OCI-LY7 (cell line): ENCODE results near the gene ATP2A2. TPM values are rescaled to one million over a fixed set of nuclear protein-coding genes. Genes with fewer than 3 reads are reported as not detected.

Source experiments
- BruUV-seq: library from RNA; stranded (reverse); fragments of 400-500 nt; replicated peaks from 2 replicates; lab custom pipeline; 2021; lab: Mats Ljungman, UMichigan
- CTCF ChIA-PET: fragments of 300-600 bp; sonication (Branson Sonifier 250); formaldehyde crosslinking; loops from one replicate; lab custom pipeline; 2022; ENCODE audit warnings: antibody characterized with exemption; ENCODE audit not compliant: unreplicated experiment; lab: Charles Lee
- POLR2A ChIA-PET: fragments of 300-600 bp; sonication (Branson Sonifier 250); formaldehyde crosslinking; loops from one replicate; lab custom pipeline; 2022; ENCODE audit warnings: antibody characterized with exemption; lab: Charles Lee
- DNase-seq: peaks from one replicate; pipeline ENCODE4 v3.0.0-alpha.2; 2015; ENCODE audit warnings: low spot score
- H2AFZ ChIP-seq: fragments of 200-600 bp; sonication (generic), shearing (Covaris generic); 2 replicates; pipeline ENCODE4 v1.6.1; 2014; ENCODE audit warnings: mild to moderate bottlenecking, antibody characterized with exemption, low read length, moderate library complexity
- H3K27ac ChIP-seq: fragments of 200-600 bp; sonication (generic); 2 replicates; pipeline ENCODE4 v1.5.1; 2014; ENCODE audit warnings: mixed run types, low read depth, mild to moderate bottlenecking, moderate library complexity, low read length, inconsistent platforms; ENCODE audit not compliant: poor library complexity, severe bottlenecking
- H3K36me3 ChIP-seq: fragments of 200-600 bp; sonication (generic); 2 replicates; pipeline ENCODE4 v1.6.1; 2014; ENCODE audit warnings: mild to moderate bottlenecking, antibody characterized with exemption, low read length, moderate library complexity, mixed read lengths; ENCODE audit not compliant: insufficient read depth
- H3K4me1 ChIP-seq: fragments of 200-600 bp; sonication (generic); 2 replicates; pipeline ENCODE4 v1.5.1; 2014; ENCODE audit warnings: mild to moderate bottlenecking, low read length; ENCODE audit not compliant: insufficient read depth, poor library complexity, severe bottlenecking
- H3K4me2 ChIP-seq: fragments of 200-600 bp; sonication (generic); 2 replicates; pipeline ENCODE4 v1.6.1; 2014; ENCODE audit warnings: mild to moderate bottlenecking, low read length
- H3K4me3 ChIP-seq: fragments of 200-600 bp; sonication (generic); 2 replicates; pipeline ENCODE4 v1.5.1; 2014; ENCODE audit warnings: mild to moderate bottlenecking, low read depth, low read length; ENCODE audit not compliant: poor library complexity, severe bottlenecking
- H3K79me2 ChIP-seq: fragments of 200-600 bp; sonication (generic); 2 replicates; pipeline ENCODE4 v1.6.1; 2016; ENCODE audit warnings: low read depth, mild to moderate bottlenecking, low read length, moderate library complexity, mixed read lengths; ENCODE audit not compliant: insufficient read depth
- H3K9me2 ChIP-seq: fragments of 200-600 bp; sonication (generic); 2 replicates; pipeline ENCODE4 v1.6.1; 2016; ENCODE audit warnings: mild to moderate bottlenecking, low read length, mixed read lengths; ENCODE audit not compliant: insufficient read depth
- H3K9me3 ChIP-seq: fragments of 200-600 bp; sonication (generic); 2 replicates; pipeline ENCODE4 v1.6.1; 2014; ENCODE audit warnings: mild to moderate bottlenecking, mixed run types, low read length, mixed read lengths
- H4K20me1 ChIP-seq: fragments of 200-600 bp; sonication (generic); 2 replicates; pipeline ENCODE4 v1.6.1; 2014; ENCODE audit warnings: mild to moderate bottlenecking, antibody characterized with exemption, low read length, moderate library complexity, mixed read lengths; ENCODE audit not compliant: insufficient read depth
- CTCF ChIP-seq: fragments of 200-600 bp; sonication (generic); conservative IDR thresholded peaks from 2 replicates; pipeline ENCODE4 v1.5.1; 2014; ENCODE audit warnings: mild to moderate bottlenecking, antibody characterized with exemption, low read length, moderate library complexity, mixed read lengths
- EZH2phosphoT487 ChIP-seq: fragments of 200-600 bp; sonication (generic); IDR thresholded peaks from 2 replicates; pipeline ENCODE4 v1.6.1; 2018; ENCODE audit warnings: low read depth, borderline replicate concordance, mild to moderate bottlenecking, mixed run types, antibody characterized with exemption, low read length, moderate library complexity, mixed read lengths
- intact Hi-C: fragments of 100-400 bp; cut with micrococcal nuclease; formaldehyde crosslinking; loops from one replicate; pipeline ENCODE4 v1.10.0; 2022; ENCODE audit not compliant: unreplicated experiment
- total RNA-seq, 2 experiments: library from RNA; depleted of rRNA in 1 of 2; stranded (reverse); fragments of >200 nt in 1 of 2; shearing (Covaris generic) in 1 of 2; gene quantifications; 2 replicates each; pipeline ENCODE4 v1.2.3, GENCODE V29; 2014 to 2022

ATP2A2 gene
- total RNA-seq, 2 experiments from 2014 or later: 93.5 to 178 TPM

- Histone ChIP-seq H3K4me2 (peak overlapping the region; percentile 56), H3K79me2 (no peaks in the 10 kb centered on the region), H3K27ac (peak overlapping the region; percentile 73), H3K4me3 (peak overlapping the region; percentile 35), H4K20me1 (no peaks in the 10 kb centered on the region), H3K9me2 (no peaks in the 10 kb centered on the region), H3K9me3 (no peaks in the 10 kb centered on the region), H2AFZ (no peak overlapping the region), H3K4me1 (peaks cover 79% of the 10 kb centered on the region), H3K36me3 (peaks cover 57% of the 10 kb centered on the region)
- intact Hi-C loops: loop anchor here (2.0 to 5.0 kb wide), 2 partner anchors 32 to 232 kb away; partner anchors contain the start of gene ANAPC7
- TF ChIP-seq EZH2phosphoT487 (no peak), CTCF (no peak)
- DNase-seq: peak; percentile 75
- no TSS peak for BruUV-seq
- POLR2A ChIA-PET: interaction anchor here (0.5 to 2.0 kb wide), 4 partner anchors 31 to 1259 kb away, joined by 3 to 7 read pairs (median 5); no protein-coding TSS in a partner anchor
- CTCF ChIA-PET: interaction anchor here (0.6 to 1.5 kb wide), 2 partner anchors 50 to 60 kb away, joined by 3 to 4 read pairs; no protein-coding TSS in a partner anchor
Observed at GRCh38 chr12:110370732-110371231, 89.7 kb downstream of the ATP2A2 start.

- CTCF ChIA-PET: interaction anchor here (1.2 to 1.5 kb wide), 2 partner anchors 49 to 59 kb away, joined by 3 to 4 read pairs; no protein-coding TSS in a partner anchor
- H3K27ac ChIP-seq: peak overlapping the region; percentile 73
- H3K79me2 ChIP-seq: no peaks in the 10 kb centered on the region
- no peaks in the 10 kb centered on the region for H3K9me2 ChIP-seq
- peak overlapping the region; percentile 35 for H3K4me3 ChIP-seq
- TF ChIP-seq CTCF: no peak
- no peak for TF ChIP-seq EZH2phosphoT487
- intact Hi-C loops: loop anchor here (2.0 to 5.0 kb wide), 2 partner anchors 31 to 231 kb away; partner anchors contain the start of gene ANAPC7
- peaks cover 64% of the 10 kb centered on the region for H3K36me3 ChIP-seq
- DNase-seq: peak; percentile 89
- H3K4me2 ChIP-seq: peak overlapping the region; percentile 56
- no TSS peak for BruUV-seq
- peaks cover 84% of the 10 kb centered on the region for H3K4me1 ChIP-seq
- no peaks in the 10 kb centered on the region for H4K20me1 ChIP-seq
- POLR2A ChIA-PET: interaction anchor here (0.5 to 2.3 kb wide), 6 partner anchors 10 to 60 kb away, joined by 3 to 9 read pairs (median 4); no protein-coding TSS in a partner anchor
- H3K9me3 ChIP-seq: no peaks in the 10 kb centered on the region
- H2AFZ ChIP-seq: no peak overlapping the region
Observed at GRCh38 chr12:110371408-110372055, 90.5 kb downstream of the ATP2A2 start.
